GM18873 (cell line): Measurements from ENCODE around the gene CAMK1D.
"Not testable (repeated sequence)": the region's sequence is repeated elsewhere in the genome, so short reads cannot be mapped to it uniquely, and the experiment has no call there.

Experiments
- ATAC-seq: cut with Tn5 transposase; IDR thresholded peaks from one replicate; pipeline ENCODE4 v1.9.1; 2021; ENCODE audit warnings: mild to moderate bottlenecking, moderate library complexity, moderate number of reproducible peaks; ENCODE audit not compliant: unreplicated experiment, low FRiP score

CAMK1D gene

GRCh38 chr10:12729885-12730284 lies 380.5 kb downstream of the CAMK1D start:
- no peak for ATAC-seq

GRCh38 chr10:12730809-12731519 lies 381.6 kb downstream of the CAMK1D start:
- no peak for ATAC-seq

GRCh38 chr10:12733271-12733670 lies 383.9 kb downstream of the CAMK1D start:
- no peak for ATAC-seq

GRCh38 chr10:12735843-12736462 lies 386.6 kb downstream of the CAMK1D start:
- ATAC-seq: no peak

- ATAC-seq: no peak
These were observed 391.5 kb downstream of the CAMK1D start for GRCh38 chr10:12740813-12741212.

GRCh38 chr10:12741360-12741804 lies 392.0 kb downstream of the CAMK1D start:
- no peak for ATAC-seq

GRCh38 chr10:12742771-12743170 lies 393.4 kb downstream of the CAMK1D start:
- no peak for ATAC-seq

- ATAC-seq: not testable (repeated sequence)
These were observed 394.1 kb downstream of the CAMK1D start for GRCh38 chr10:12743466-12743865.

- ATAC-seq: no peak
These were observed 394.6 kb downstream of the CAMK1D start for GRCh38 chr10:12743941-12744340.

- ATAC-seq: no peak
These were observed 398.8 kb downstream of the CAMK1D start for GRCh38 chr10:12748186-12748585.

GRCh38 chr10:12749760-12750478 lies 400.6 kb downstream of the CAMK1D start:
- ATAC-seq: no peak

GRCh38 chr10:12750526-12751201 lies 401.3 kb downstream of the CAMK1D start:
- ATAC-seq: no peak

- no peak for ATAC-seq
These were observed 405.7 kb downstream of the CAMK1D start for GRCh38 chr10:12755075-12755474.

- ATAC-seq: no peak
These were observed 408.0 kb downstream of the CAMK1D start for GRCh38 chr10:12757351-12757750.

GRCh38 chr10:12758271-12758670 lies 408.9 kb downstream of the CAMK1D start:
- ATAC-seq: no peak

- no peak for ATAC-seq
These were observed 416.9 kb downstream of the CAMK1D start for GRCh38 chr10:12766223-12766622.

- ATAC-seq: no peak
These were observed 419.1 kb downstream of the CAMK1D start for GRCh38 chr10:12768156-12769100.

- ATAC-seq: no peak
These were observed 420.1 kb downstream of the CAMK1D start for GRCh38 chr10:12769323-12770044.
